Ishikawa (cell line): ENCODE data around the gene ZNF423.

Experiments
- CREB1 ChIP-seq: IDR thresholded peaks from 2 replicates; pipeline ENCODE4 v1.6.1; 2012; ENCODE audit warnings: low read depth
- EP300 ChIP-seq: IDR thresholded peaks from 2 replicates; pipeline ENCODE4 v1.6.1; 2012; ENCODE audit warnings: borderline replicate concordance
- FOXM1 ChIP-seq: IDR thresholded peaks from 2 replicates; pipeline ENCODE4 v1.6.1; 2012; ENCODE audit warnings: low read depth, borderline replicate concordance
- MAX ChIP-seq: IDR thresholded peaks from 2 replicates; pipeline ENCODE4 v1.6.1; 2012
- RAD21 ChIP-seq: IDR thresholded peaks from 2 replicates; pipeline ENCODE4 v1.6.1; 2012; ENCODE audit warnings: low read depth
- REST ChIP-seq: IDR thresholded peaks from 2 replicates; pipeline ENCODE4 v1.6.1; 2012; ENCODE audit warnings: low read depth, mild to moderate bottlenecking
- TAF1 ChIP-seq: IDR thresholded peaks from 2 replicates; pipeline ENCODE4 v1.6.1; 2012; ENCODE audit warnings: low read depth, mild to moderate bottlenecking
- TCF12 ChIP-seq: IDR thresholded peaks from 2 replicates; pipeline ENCODE4 v1.6.1; 2012; ENCODE audit warnings: low read depth
- TEAD4 ChIP-seq: IDR thresholded peaks from 2 replicates; pipeline ENCODE4 v1.6.1; 2012
- USF1 ChIP-seq: IDR thresholded peaks from 2 replicates; pipeline ENCODE4 v1.6.1; 2012

- TF ChIP-seq RAD21 (no peak), CREB1 (no peak), TAF1 (no peak), MAX (no peak), FOXM1 (no peak), TEAD4 (no peak), EP300 (no peak), REST (no peak), USF1 (no peak), TCF12 (no peak)
Measured at GRCh38 chr16:49848530-49848929, 7.4 kb downstream of the ZNF423 start.
